Neural cell (in vitro differentiated cells): ENCODE measurements around the gene KIF5B. TPM values are rescaled to one million over a fixed set of nuclear protein-coding genes. Genes with fewer than 3 reads are reported as not detected.

Experiments used
- H2AFZ ChIP-seq: fragments of 200-600, 300-800 bp; sonication (generic), shearing (Covaris generic); 2 replicates; pipeline ENCODE4 v1.6.0; 2014; ENCODE audit warnings: low read depth, mild to moderate bottlenecking, antibody characterized with exemption, low read length, moderate library complexity
- H3F3A ChIP-seq: fragments of 200-600 bp; shearing (Covaris generic); 2 replicates; pipeline ENCODE4 v1.6.1; 2016; ENCODE audit warnings: mild to moderate bottlenecking, moderate library complexity, mixed read lengths, antibody characterized with exemption, low read length; ENCODE audit not compliant: insufficient read depth, poor library complexity, severe bottlenecking
- H3K27ac ChIP-seq: fragments of 200-600, 300-800 bp; sonication (generic), shearing (Covaris generic); 2 replicates; pipeline ENCODE4 v1.5.1; 2014; ENCODE audit warnings: mild to moderate bottlenecking, low read length, moderate library complexity
- H3K27me3 ChIP-seq: fragments of 300-800, 200-600 bp; sonication (generic), shearing (Covaris generic); 2 replicates; pipeline ENCODE4 v1.6.0; 2014; ENCODE audit warnings: mild to moderate bottlenecking, low read depth, low read length, moderate library complexity; ENCODE audit not compliant: insufficient read depth
- H3K36me3 ChIP-seq: fragments of 300-800, 200-600 bp; sonication (generic), shearing (Covaris generic); 2 replicates; pipeline ENCODE4 v1.5.1; 2014; ENCODE audit warnings: mild to moderate bottlenecking, antibody characterized with exemption, low read length, moderate library complexity; ENCODE audit not compliant: insufficient read depth
- H3K4me2 ChIP-seq: fragments of 300-800, 200-600 bp; sonication (generic), shearing (Covaris generic); 2 replicates; pipeline ENCODE4 v1.6.0; 2014; ENCODE audit warnings: mild to moderate bottlenecking, low read length
- H3K4me3 ChIP-seq: fragments of 300-800, 200-600 bp; sonication (generic), shearing (Covaris generic); 2 replicates; pipeline ENCODE4 v1.5.1; 2014; ENCODE audit warnings: mild to moderate bottlenecking, low read length, moderate library complexity
- H3K79me2 ChIP-seq: fragments of 200-600 bp; shearing (Covaris generic); replicated peaks from 2 replicates; pipeline ENCODE4 v1.6.0; 2014; ENCODE audit warnings: mild to moderate bottlenecking, low read length, moderate library complexity; ENCODE audit not compliant: insufficient read depth
- H3K9ac ChIP-seq: fragments of 300-800, 200-600 bp; sonication (generic), shearing (Covaris generic); 2 replicates; pipeline ENCODE4 v1.6.1; 2016; ENCODE audit warnings: mild to moderate bottlenecking, low read length, mixed read lengths
- H3K9me2 ChIP-seq: fragments of 200-600 bp; shearing (Covaris generic); 2 replicates; pipeline ENCODE4 v1.6.1; 2016; ENCODE audit warnings: mild to moderate bottlenecking, low read length, mixed read lengths; ENCODE audit not compliant: insufficient read depth
- H3K9me3 ChIP-seq: fragments of 200-600, 300-800 bp; sonication (generic), shearing (Covaris generic); 2 replicates; pipeline ENCODE4 v1.6.1; 2016; ENCODE audit warnings: mild to moderate bottlenecking, mixed run types, low read length, moderate library complexity, mixed read lengths
- H4K20me1 ChIP-seq: fragments of 200-600 bp; shearing (Covaris generic); 2 replicates; pipeline ENCODE4 v1.6.1; 2016; ENCODE audit warnings: mild to moderate bottlenecking, mixed run types; ENCODE audit not compliant: insufficient read depth
- CTCF ChIP-seq: fragments of 450-650 bp; IDR thresholded peaks from 2 replicates; pipeline ENCODE4 v1.5.1; 2014; ENCODE audit warnings: antibody characterized with exemption, mild to moderate bottlenecking, moderate library complexity; ENCODE audit not compliant: poor library complexity, severe bottlenecking
- EP300 ChIP-seq: fragments of 450-650 bp; conservative IDR thresholded peaks from 2 replicates; pipeline ENCODE4 v1.6.1; 2014; ENCODE audit warnings: antibody characterized with exemption, mild to moderate bottlenecking, moderate library complexity; ENCODE audit not compliant: poor library complexity, severe bottlenecking
- EZH2 ChIP-seq: fragments of 200-600, 300-800 bp; shearing (Covaris generic), sonication (generic); IDR thresholded peaks from 2 replicates; pipeline ENCODE4 v1.6.1; 2014; ENCODE audit warnings: antibody characterized with exemption, low read length, borderline replicate concordance, mild to moderate bottlenecking; ENCODE audit not compliant: insufficient read depth, poor library complexity, severe bottlenecking
- MXI1 ChIP-seq: fragments of 450-650 bp; conservative IDR thresholded peaks from 2 replicates; pipeline ENCODE4 v1.6.1; 2014; ENCODE audit warnings: antibody characterized with exemption, mild to moderate bottlenecking; ENCODE audit not compliant: poor library complexity, severe bottlenecking
- POLR2AphosphoS5 ChIP-seq: IDR thresholded peaks from 2 replicates; pipeline ENCODE4 v1.6.1; 2012
- RAD21 ChIP-seq: fragments of 450-650 bp; conservative IDR thresholded peaks from 2 replicates; pipeline ENCODE4 v1.6.1; 2014; ENCODE audit warnings: antibody characterized with exemption, mild to moderate bottlenecking, moderate library complexity
- REST ChIP-seq: IDR thresholded peaks from 2 replicates; pipeline ENCODE4 v1.6.1; 2012; ENCODE audit warnings: borderline replicate concordance
- SMC3 ChIP-seq: fragments of 450-650 bp; conservative IDR thresholded peaks from 2 replicates; pipeline ENCODE4 v1.6.1; 2014; ENCODE audit warnings: antibody characterized with exemption, mild to moderate bottlenecking, moderate library complexity; ENCODE audit not compliant: poor library complexity
- TAF1 ChIP-seq: IDR thresholded peaks from 2 replicates; pipeline ENCODE4 v1.6.1; 2012; ENCODE audit warnings: low read depth
- polyA plus RNA-seq: library from polyadenylated mRNA; depleted of rRNA; stranded (reverse); fragments of >200 nt; gene quantifications from 2 replicates; pipeline ENCODE4 v1.2.3, GENCODE V29; 2014

Gene KIF5B
- polyA plus RNA-seq, 1 donor from 2014 or later, result 96.3 TPM

GRCh38 chr10:32095116-32095733, 39.0 kb upstream of the KIF5B start:
- H2AFZ ChIP-seq, result no peak overlapping the region
- no peaks in the 10 kb centered on the region for H3K9me2 ChIP-seq
- H3K79me2 ChIP-seq, result no peaks in the 10 kb centered on the region
- H3K36me3 ChIP-seq, result no peaks in the 10 kb centered on the region
- no peak overlapping the region for H3K9ac ChIP-seq
- H3K4me3 ChIP-seq, result no peak overlapping the region
- no peaks in the 10 kb centered on the region for H3K27me3 ChIP-seq
- H3K4me2 ChIP-seq, result no peak overlapping the region
- no peaks in the 10 kb centered on the region for H4K20me1 ChIP-seq
- H3F3A ChIP-seq, result no peaks in the 10 kb centered on the region
- no peaks in the 10 kb centered on the region for H3K9me3 ChIP-seq
- H3K27ac ChIP-seq, result no peak overlapping the region
- no peak for TF ChIP-seq POLR2AphosphoS5
- TF ChIP-seq EP300, result no peak
- no peak for TF ChIP-seq REST
- no peak for TF ChIP-seq MXI1
- no peak for TF ChIP-seq TAF1
- no peak for TF ChIP-seq CTCF
- no peak for TF ChIP-seq RAD21
- no peak for TF ChIP-seq SMC3
- TF ChIP-seq EZH2, result no peak

- H3K27ac ChIP-seq, result no peak overlapping the region
- no peaks in the 10 kb centered on the region for H3K36me3 ChIP-seq
- H3K4me3 ChIP-seq, result no peak overlapping the region
- H3K4me2 ChIP-seq, result no peak overlapping the region
- no peaks in the 10 kb centered on the region for H3K9me3 ChIP-seq
- H3K27me3 ChIP-seq, result no peaks in the 10 kb centered on the region
- H3K9ac ChIP-seq, result no peak overlapping the region
- no peak overlapping the region for H2AFZ ChIP-seq
- no peaks in the 10 kb centered on the region for H4K20me1 ChIP-seq
- TF ChIP-seq RAD21 (no peak), MXI1 (no peak), EP300 (no peak), SMC3 (no peak), POLR2AphosphoS5 (no peak), TAF1 (no peak), REST (no peak), EZH2 (no peak), CTCF (no peak)
- no peaks in the 10 kb centered on the region for H3F3A ChIP-seq
- no peaks in the 10 kb centered on the region for H3K79me2 ChIP-seq
- no peaks in the 10 kb centered on the region for H3K9me2 ChIP-seq
Observed at GRCh38 chr10:32093650-32094049, 37.4 kb upstream of the KIF5B start.
